Measurements from ENCODE around the gene MAP4K4.

- TF ChIP-seq CTCF (IDR thresholded peaks at IDR 0.05; ENCODE audit: insufficient read depth, low read length, poor library complexity, severe bottlenecking) = no peak
- TF ChIP-seq EZH2phosphoT487 (conservative IDR thresholded peaks at IDR 0.05; ENCODE audit: low read length) = no peak
Observed at GRCh38 chr2:101775636-101776035, 78.1 kb downstream of the MAP4K4 start.
